Activated effector memory CD4-positive, alpha-beta T cell treated with Interleukin-2 at 50 U/mL for 16 hours (primary cell): Measurements from ENCODE around the gene GPATCH11.

Experiments used
- DNase-seq: peaks from one replicate; pipeline ENCODE4 v3.0.0-alpha.2; 2020

Gene GPATCH11

DNA sequence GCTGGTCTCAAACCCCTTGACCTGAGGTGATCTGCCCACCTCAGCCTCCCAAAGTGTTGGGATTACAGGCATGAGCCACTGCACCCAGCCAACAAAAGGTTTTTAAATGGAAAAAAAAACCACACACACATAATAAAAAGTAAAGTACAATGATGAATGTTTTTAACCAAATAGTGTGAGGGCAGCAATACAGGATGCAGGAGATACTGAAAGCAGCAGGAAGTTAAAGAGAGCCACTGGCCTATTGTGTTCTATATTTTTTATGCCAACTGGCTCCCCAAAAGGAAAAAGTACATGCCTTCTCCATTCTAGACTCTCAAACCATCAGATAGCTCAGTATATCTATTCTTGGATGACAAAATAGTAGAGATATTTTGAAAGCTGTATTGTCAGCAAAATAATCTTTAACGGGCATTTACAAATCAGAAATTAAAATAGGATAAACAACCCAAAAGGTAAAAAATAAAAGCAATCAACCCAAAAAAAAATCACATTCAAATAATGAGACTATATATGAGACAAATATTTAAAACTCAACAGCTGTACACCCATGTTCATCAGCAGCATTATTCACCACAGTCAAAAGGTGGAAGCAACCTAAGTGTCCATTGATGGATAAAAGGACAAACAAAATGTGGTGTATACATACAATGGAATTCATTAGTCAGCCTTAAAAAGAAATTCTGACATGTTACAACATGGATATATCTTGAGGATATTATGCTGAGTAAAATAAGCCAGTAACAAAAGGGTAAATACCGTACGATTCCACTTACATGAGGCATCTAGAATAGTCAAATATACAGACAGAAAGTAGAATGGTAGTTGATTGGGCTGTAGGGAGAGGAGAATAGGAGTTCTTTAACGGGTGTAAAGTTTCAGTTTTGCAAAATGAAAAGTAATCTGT, 26.2 kb downstream of the GPATCH11 start:
- no peak for DNase-seq

DNA sequence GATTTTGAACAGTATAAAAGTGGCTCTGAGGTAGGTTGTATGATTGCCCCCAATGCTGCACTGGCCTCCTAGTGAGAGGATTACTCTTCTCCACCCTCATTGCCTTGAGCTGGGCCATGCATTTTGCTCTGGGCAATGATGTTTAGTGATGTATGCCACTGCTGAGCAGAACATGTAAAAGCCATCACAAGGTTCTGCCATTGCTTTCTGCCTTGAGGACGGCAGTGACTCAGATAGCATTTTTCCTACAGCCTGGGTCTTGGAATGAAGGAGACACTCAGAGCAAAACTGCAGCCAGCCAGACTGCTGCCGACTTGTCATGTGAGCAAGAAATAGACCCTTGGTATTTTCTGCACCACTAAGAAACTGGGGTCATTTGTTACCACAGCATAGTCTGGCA, 27.6 kb downstream of the GPATCH11 start:
- DNase-seq = no peak

GRCh38 chr2:37117566-37117965, 33.2 kb downstream of the GPATCH11 start:
- DNase-seq = no peak

DNA sequence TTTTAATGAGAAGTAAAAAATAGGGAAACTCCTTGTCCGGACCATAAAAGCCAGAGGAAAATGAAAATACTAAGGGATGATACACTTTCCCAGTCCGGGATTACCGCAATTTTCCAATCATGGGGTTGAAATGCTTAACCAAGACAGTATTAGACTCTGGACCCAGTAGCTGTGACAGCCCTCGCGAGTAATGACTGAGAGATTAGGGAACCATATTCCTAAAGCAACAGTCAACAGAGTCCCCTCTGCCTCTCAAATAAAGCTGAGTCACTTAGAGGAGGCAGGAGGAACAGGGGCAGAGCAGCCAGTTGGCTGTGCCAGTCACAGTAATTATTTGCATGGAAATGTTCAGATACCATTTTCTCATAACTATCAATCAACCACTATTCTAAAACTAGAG, 34.8 kb downstream of the GPATCH11 start:
- no peak for DNase-seq

DNA sequence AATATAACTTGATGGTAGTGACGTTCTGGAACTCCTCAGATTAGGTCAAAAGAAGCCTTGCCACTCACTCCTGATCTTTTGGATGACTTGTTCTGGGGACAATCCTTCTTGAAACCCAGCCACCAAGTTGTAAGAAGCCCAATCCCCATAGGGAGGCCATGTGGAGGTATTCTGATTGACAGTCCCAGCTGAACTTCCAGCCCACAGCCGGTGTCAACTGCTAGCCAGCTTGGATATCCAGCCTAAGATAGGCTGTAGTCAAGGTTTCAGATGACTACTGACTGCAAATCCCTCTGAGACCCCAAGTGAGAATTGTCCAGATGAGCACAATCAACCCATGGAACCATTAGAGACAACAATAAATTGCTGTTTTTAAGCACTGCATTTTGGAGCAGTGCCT, 41.1 kb downstream of the GPATCH11 start:
- DNase-seq = no peak

DNA sequence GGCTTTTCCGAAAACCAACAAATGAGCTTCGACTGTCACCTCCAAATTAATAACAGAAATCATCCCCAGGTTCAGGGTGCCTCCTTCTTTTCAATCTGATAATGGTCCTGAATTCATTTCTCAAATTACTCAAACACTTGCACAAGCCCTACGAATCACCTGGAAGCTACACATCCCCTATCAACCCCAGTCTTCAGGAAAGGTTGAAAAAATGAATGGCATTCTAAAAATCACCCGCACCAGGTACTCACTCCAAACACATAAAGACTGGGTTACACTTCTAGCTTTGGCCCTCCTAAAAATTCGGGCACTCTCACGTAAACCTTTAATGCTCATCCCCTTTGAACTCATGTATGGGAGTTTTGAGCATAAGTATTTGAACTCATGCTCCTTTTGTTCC, 48.6 kb downstream of the GPATCH11 start:
- no peak for DNase-seq

DNA sequence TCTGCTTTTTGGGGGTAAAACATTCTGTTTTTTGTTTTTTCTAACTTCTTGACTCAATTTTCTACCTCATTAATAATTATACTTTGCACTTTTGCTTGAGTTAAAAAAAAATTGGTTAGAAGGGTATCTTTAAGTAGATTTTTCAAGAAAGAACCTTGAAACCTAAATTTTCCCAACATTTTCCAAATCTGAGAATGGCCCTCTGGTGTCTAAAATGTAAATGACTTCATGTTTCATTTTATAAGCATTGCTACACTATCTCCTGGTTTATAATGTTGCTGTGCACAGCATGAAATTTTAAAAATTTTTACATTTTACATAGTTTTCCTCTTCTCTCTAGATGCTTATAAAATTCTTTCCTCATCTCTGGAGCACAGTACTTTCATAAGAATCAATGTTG, 58.2 kb downstream of the GPATCH11 start:
- no peak for DNase-seq

DNA sequence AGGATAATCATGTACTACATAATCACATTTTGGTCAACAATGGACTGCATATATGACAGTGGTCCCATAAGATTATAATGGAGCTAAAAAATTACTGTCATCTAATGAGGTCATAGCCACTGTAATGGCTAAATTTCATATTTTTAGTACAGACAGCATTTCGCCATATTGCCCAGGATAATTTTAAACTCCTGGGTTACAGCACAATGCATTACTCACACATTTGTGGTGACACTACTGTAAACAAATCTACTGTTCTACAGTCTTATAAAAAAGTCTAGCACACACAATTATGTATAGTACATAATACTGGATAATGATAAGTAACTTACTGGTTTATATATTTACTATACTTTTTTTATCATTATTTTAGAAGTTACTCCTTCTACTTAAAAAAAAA, 59.7 kb downstream of the GPATCH11 start:
- no peak for DNase-seq

DNA sequence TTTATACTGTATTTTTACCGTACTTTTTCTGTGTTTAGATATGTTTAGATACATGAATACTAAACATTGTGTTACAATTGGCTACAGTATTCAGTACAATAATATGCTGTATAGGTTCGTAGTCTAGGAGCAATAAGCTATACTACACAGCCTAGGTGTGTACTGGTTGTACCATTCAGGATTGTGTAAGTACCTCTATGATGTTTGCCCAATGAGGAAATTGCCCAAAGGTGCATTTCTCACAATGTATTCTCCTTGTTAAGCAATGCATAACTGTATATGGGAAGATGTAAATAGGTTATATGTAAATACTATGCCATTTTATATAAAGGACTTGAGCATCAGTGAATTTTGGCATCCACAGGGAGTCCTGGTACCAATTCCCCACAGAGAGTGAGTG, 61.7 kb downstream of the GPATCH11 start:
- no peak for DNase-seq

GRCh38 chr2:37148325-37148724, 64.0 kb downstream of the GPATCH11 start:
- no peak for DNase-seq
